Fibroblast of lung (primary cell): Measurements from ENCODE around the gene TERB1.

Source experiments
- CTCF ChIP-seq, 2 donors: IDR thresholded peaks in 1 of 2; conservative IDR thresholded peaks in 1 of 2; 1 replicate in 1 of 2; 2 replicates in 1 of 2; pipeline ENCODE4 v1.5.1; 2011 to 2012; ENCODE audit warnings: low read length in 2 of 2, control low read depth in 1 of 2, inconsistent platforms in 1 of 2, low read depth in 1 of 2, mild to moderate bottlenecking in 1 of 2
- EZH2 ChIP-seq: IDR thresholded peaks from 2 replicates; pipeline ENCODE4 v1.5.1; 2012; ENCODE audit warnings: low read length, control low read depth, mild to moderate bottlenecking; ENCODE audit errors: missing control alignments

- TF ChIP-seq CTCF (conservative IDR thresholded peaks at IDR 0.05 in 1 of 2, IDR thresholded peaks at IDR 0.05 in 1 of 2; ENCODE audit: low read depth in 1 of 2, low read length in 2 of 2): no peak
- no peak for TF ChIP-seq EZH2
Measured at GRCh38 chr16:66712512-66712911, 88.9 kb downstream of the TERB1 start.
